ENCODE results near the gene CYP24A1. TPM values are rescaled to one million over a fixed set of nuclear protein-coding genes. Genes with fewer than 3 reads are reported as not detected.

The CYP24A1 gene
- total and polyA plus RNA-seq, 2 of the 8 experiments (the other 6 are each of a cell fraction or from before 2014, with no cell fraction given): not detected

GRCh38 chr20:54184071-54184470, 10.3 kb upstream of the CYP24A1 start:
- Histone ChIP-seq H3K4ac (replicated peaks; ENCODE audit: insufficient read length, low read depth, low read length) (no peak overlapping the region), H2AFZ (ENCODE audit: low read length) (no peak overlapping the region), H3K4me3 (ENCODE audit: extremely low read depth in 1 of 4, insufficient read depth in 2 of 4, low read depth in 3 of 4, low read length in 4 of 4) (no peak overlapping the region), H3K79me2 (ENCODE audit: control insufficient read depth in 1 of 2, insufficient read depth in 2 of 2, low read length in 2 of 2) (no peaks in the 10 kb centered on the region), H2BK20ac (ENCODE audit: low read length) (no peak overlapping the region), H2AK5ac (ENCODE audit: low read depth, low read length) (no peak overlapping the region), H3K18ac (ENCODE audit: extremely low read depth, low read length) (no peak overlapping the region), H4K5ac (ENCODE audit: insufficient read length, low read depth, low read length) (no peak overlapping the region), H4K20me1 (replicated peaks in 1 of 2; ENCODE audit: control insufficient read depth in 1 of 2, insufficient read depth in 2 of 2, low read length in 2 of 2) (no peaks in the 10 kb centered on the region), H3K27ac (ENCODE audit: low read depth, low read length) (no peak overlapping the region), H3K4me1 (replicated peaks in 1 of 4; ENCODE audit: control insufficient read depth in 3 of 4, insufficient read depth in 4 of 4, low read length in 3 of 4) (no peaks in the 10 kb centered on the region), H3K27me3 (replicated peaks in 1 of 4; ENCODE audit: control insufficient read depth in 3 of 4, extremely low read depth in 1 of 4, insufficient read depth in 3 of 4, low read length in 3 of 4) (no peaks in the 10 kb centered on the region), H3K79me1 (ENCODE audit: low read depth, low read length) (no peaks in the 10 kb centered on the region), H3K23me2 (ENCODE audit: low read depth, low read length) (no peaks in the 10 kb centered on the region), H2BK12ac (ENCODE audit: low read depth, low read length) (no peak overlapping the region), H3K9ac (replicated peaks in 1 of 4; ENCODE audit: extremely low read depth in 1 of 4, low read depth in 3 of 4, low read length in 3 of 4) (no peak overlapping the region), H2BK5ac (ENCODE audit: low read depth, low read length) (no peak overlapping the region), H4K91ac (replicated peaks; ENCODE audit: insufficient read length, low read length) (no peak overlapping the region), H3K23ac (ENCODE audit: insufficient read length) (no peak overlapping the region), H3K9me3 (ENCODE audit: insufficient read depth in 2 of 2, low read depth in 1 of 2, low read length in 1 of 2) (no peaks in the 10 kb centered on the region), H2BK120ac (replicated peaks; ENCODE audit: low read depth, low read length) (no peak overlapping the region), H3K36me3 (ENCODE audit: control insufficient read depth in 2 of 4, insufficient read depth in 4 of 4, low read length in 3 of 4) (no peaks in the 10 kb centered on the region), H2BK15ac (ENCODE audit: low read length) (no peak overlapping the region), H3K14ac (ENCODE audit: insufficient read length) (no peak overlapping the region), H4K8ac (ENCODE audit: extremely low read depth, insufficient read depth, low read length) (no peak overlapping the region), H3K56ac (replicated peaks; ENCODE audit: insufficient read length, low read depth, low read length) (no peak overlapping the region), H3K4me2 (ENCODE audit: insufficient read depth in 1 of 2, low read depth in 2 of 2, low read length in 2 of 2) (no peak overlapping the region)
- POLR2A ChIA-PET (ENCODE audit: partially characterized antibody): no interaction called here
- CTCF ChIA-PET (ENCODE audit: partially characterized antibody): interaction anchor here (0.7 to 3.3 kb wide), 3 partner anchors 14 to 80 kb away, joined by 3 to 10 read pairs (median 3); no protein-coding TSS in a partner anchor
- no peak for FAIRE-seq
- WGBS, 2 experiments (ENCODE audit: extremely low coverage in 1 of 2, insufficient coverage in 1 of 2, insufficient read length in 1 of 2, insufficient replicate concordance in 2 of 2, low coverage in 1 of 2, low lambda C conversion rate in 2 of 2, missing lambda C conversion rate in 1 of 2): 55% methylated on average over 3 of the region's 3 CpGs; no CpG with 5 or more reads in 1 of the 2 experiments
- DNase-seq (ENCODE audit: low read depth in 1 of 2, low spot score in 2 of 2): no peak
- TF ChIP-seq CTBP2 (IDR thresholded peaks at IDR 0.05; ENCODE audit: borderline replicate concordance, insufficient read depth, insufficient read length, low read length) (no peak), SIRT6 (IDR thresholded peaks at IDR 0.05; ENCODE audit: low read length) (no peak), POLR2A (IDR thresholded peaks at IDR 0.05; ENCODE audit: control extremely low read depth in 1 of 2, low read depth in 2 of 2, low read length in 2 of 2) (no peak), PHF8 (conservative IDR thresholded peaks at IDR 0.05; ENCODE audit: low read depth, low read length) (no peak)
